Smooth muscle cell (in vitro differentiated cells): ENCODE data around the gene COL6A1. TPM values are rescaled to one million over a fixed set of nuclear protein-coding genes. Genes with fewer than 3 reads are reported as not detected.

Experiments
- DNase-seq: peaks from one replicate; lab custom pipeline; 2025; ENCODE audit not compliant: unreplicated experiment; lab: John Stamatoyannopoulos, UW
- H2AFZ ChIP-seq: fragments of 200-600 bp; sonication (generic); 2 replicates; pipeline ENCODE4 v1.6.0; 2016; ENCODE audit warnings: antibody characterized with exemption, low read depth, mild to moderate bottlenecking
- H3F3A ChIP-seq: fragments of 200-600 bp; sonication (generic); 2 replicates; pipeline ENCODE4 v1.6.0; 2017; ENCODE audit warnings: antibody characterized with exemption, low read depth
- H3K27ac ChIP-seq: fragments of 200-600 bp; sonication (generic); 2 replicates; pipeline ENCODE4 v1.5.1; 2016; ENCODE audit warnings: low read depth, mild to moderate bottlenecking
- H3K27me3 ChIP-seq: fragments of 200-600 bp; sonication (generic); 2 replicates; pipeline ENCODE4 v1.6.1; 2016; ENCODE audit warnings: low read depth, mild to moderate bottlenecking
- H3K36me3 ChIP-seq: fragments of 200-600 bp; sonication (generic); 2 replicates; pipeline ENCODE4 v1.5.1; 2016; ENCODE audit warnings: low read depth
- H3K4me1 ChIP-seq: fragments of 200-600 bp; sonication (generic); 2 replicates; pipeline ENCODE4 v1.5.1; 2016; ENCODE audit warnings: low read depth
- H3K4me2 ChIP-seq: fragments of 200-600 bp; sonication (generic); 2 replicates; pipeline ENCODE4 v1.6.0; 2016; ENCODE audit warnings: mild to moderate bottlenecking
- H3K4me3 ChIP-seq: fragments of 200-600 bp; sonication (generic); 2 replicates; pipeline ENCODE4 v1.5.1; 2016; ENCODE audit warnings: mild to moderate bottlenecking
- H3K79me2 ChIP-seq: fragments of 200-600 bp; sonication (generic); 2 replicates; pipeline ENCODE4 v1.6.0; 2016; ENCODE audit warnings: low read depth, mild to moderate bottlenecking
- H3K9ac ChIP-seq: fragments of 200-600 bp; sonication (generic); 2 replicates; pipeline ENCODE4 v1.6.0; 2016; ENCODE audit warnings: low read depth
- H3K9me3 ChIP-seq: fragments of 200-600 bp; sonication (generic); replicated peaks from 2 replicates; pipeline ENCODE4 v1.5.1; 2016; ENCODE audit warnings: low read depth
- H4K20me1 ChIP-seq: fragments of 200-600 bp; sonication (generic); 2 replicates; pipeline ENCODE4 v1.6.0; 2016; ENCODE audit warnings: low read depth
- WGBS: methylation state at CpG from one replicate; pipeline ENCODE4 v1.1.7; 2016; ENCODE audit warnings: low lambda C conversion rate; 5-methylcytosine and 5-hydroxymethylcytosine counted together
- polyA plus RNA-seq: library from polyadenylated mRNA; unstranded; fragments of >200 nt; fragmentation: Nextera tagmentation; extraction: Ambion mirVana; gene quantifications from 2 replicates; pipeline ENCODE4 v1.2.1, GENCODE V29; 2016
- total RNA-seq: library from RNA; depleted of rRNA; stranded (reverse); fragments of >200 nt; gene quantifications from 2 replicates; pipeline ENCODE4 v1.2.3, GENCODE V29; 2014
- TF ChIP-seq, protein P1 (sequence below): fragments of 200-600 bp; sonication (generic); IDR thresholded peaks from 2 replicates; pipeline ENCODE4 v1.5.1; 2017; ENCODE audit warnings: borderline replicate concordance, mild to moderate bottlenecking, antibody characterized with exemption; ENCODE audit not compliant: insufficient read depth, poor library complexity, severe bottlenecking

COL6A1 gene
- total and polyA plus RNA-seq, 2 experiments from 2014 or later, result 1,292 to 2,827 TPM

DNA sequence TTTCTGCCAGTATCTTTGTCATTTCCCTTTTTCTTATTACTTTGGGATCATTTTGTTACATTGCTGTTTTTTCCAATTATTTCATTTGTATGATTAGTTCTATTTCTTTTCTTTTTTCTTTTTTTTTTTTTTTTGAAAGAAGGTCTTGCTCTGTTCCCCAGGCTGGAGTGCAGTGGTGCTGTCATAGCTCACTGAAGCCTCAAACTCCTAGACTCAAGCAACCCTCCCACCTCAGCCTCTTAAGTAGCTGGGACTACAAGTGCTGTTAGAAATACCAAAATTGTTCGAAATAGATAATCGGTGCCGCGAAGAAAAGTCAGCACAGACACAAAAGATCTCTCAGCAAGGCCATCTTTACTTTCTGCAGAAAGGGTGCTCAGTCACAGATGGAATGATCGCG lies 26.6 kb upstream of the COL6A1 start:
- H3K27ac ChIP-seq, result peak overlapping the region; percentile 83
- TF ChIP-seq, protein P1, sequence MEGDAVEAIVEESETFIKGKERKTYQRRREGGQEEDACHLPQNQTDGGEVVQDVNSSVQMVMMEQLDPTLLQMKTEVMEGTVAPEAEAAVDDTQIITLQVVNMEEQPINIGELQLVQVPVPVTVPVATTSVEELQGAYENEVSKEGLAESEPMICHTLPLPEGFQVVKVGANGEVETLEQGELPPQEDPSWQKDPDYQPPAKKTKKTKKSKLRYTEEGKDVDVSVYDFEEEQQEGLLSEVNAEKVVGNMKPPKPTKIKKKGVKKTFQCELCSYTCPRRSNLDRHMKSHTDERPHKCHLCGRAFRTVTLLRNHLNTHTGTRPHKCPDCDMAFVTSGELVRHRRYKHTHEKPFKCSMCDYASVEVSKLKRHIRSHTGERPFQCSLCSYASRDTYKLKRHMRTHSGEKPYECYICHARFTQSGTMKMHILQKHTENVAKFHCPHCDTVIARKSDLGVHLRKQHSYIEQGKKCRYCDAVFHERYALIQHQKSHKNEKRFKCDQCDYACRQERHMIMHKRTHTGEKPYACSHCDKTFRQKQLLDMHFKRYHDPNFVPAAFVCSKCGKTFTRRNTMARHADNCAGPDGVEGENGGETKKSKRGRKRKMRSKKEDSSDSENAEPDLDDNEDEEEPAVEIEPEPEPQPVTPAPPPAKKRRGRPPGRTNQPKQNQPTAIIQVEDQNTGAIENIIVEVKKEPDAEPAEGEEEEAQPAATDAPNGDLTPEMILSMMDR, result no peak
- H3K27me3 ChIP-seq, result no peaks in the 10 kb centered on the region
- no peaks in the 10 kb centered on the region for H3K79me2 ChIP-seq
- peaks cover 18% of the 10 kb centered on the region for H3K4me1 ChIP-seq
- H3K9ac ChIP-seq, result no peak overlapping the region
- no peaks in the 10 kb centered on the region for H3K36me3 ChIP-seq
- H3K9me3 ChIP-seq, result no peaks in the 10 kb centered on the region
- no peak overlapping the region for H3K4me3 ChIP-seq
- H3K4me2 ChIP-seq, result no peak overlapping the region
- H2AFZ ChIP-seq, result no peak overlapping the region
- DNase-seq, result no peak
- no peaks in the 10 kb centered on the region for H4K20me1 ChIP-seq
- WGBS, result 89% methylated on average over 6 of the region's 6 CpGs
- peaks cover 21% of the 10 kb centered on the region for H3F3A ChIP-seq

DNA sequence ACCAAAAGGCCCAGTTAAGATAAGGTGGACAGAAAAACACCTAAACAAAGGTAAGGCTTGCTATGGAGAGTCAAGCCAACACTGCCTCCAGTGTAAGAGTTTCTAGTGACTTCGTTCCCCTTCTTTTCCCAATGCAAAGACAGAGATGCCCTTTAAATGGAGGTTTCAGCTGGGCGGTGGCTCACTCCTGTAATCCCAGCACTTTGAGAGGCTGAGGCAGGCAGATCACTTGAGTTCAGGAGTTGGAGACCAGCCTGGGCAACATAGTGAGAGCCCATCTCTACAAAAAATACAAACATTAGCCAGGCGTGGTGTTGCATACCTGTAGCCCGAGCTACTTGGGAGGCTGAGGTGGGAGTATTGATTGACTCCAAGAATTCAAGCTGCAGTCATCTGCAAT lies 24.0 kb upstream of the COL6A1 start:
- no peaks in the 10 kb centered on the region for H3K27me3 ChIP-seq
- H3K9ac ChIP-seq, result no peak overlapping the region
- TF ChIP-seq, protein P1, result no peak
- H3K9me3 ChIP-seq, result no peaks in the 10 kb centered on the region
- H3K4me1 ChIP-seq, result peaks cover 18% of the 10 kb centered on the region
- no peak overlapping the region for H2AFZ ChIP-seq
- DNase-seq, result no peak
- 93% methylated on average over 4 of the region's 4 CpGs for WGBS
- no peak overlapping the region for H3K4me2 ChIP-seq
- no peak overlapping the region for H3K4me3 ChIP-seq
- no peaks in the 10 kb centered on the region for H4K20me1 ChIP-seq
- no peaks in the 10 kb centered on the region for H3K79me2 ChIP-seq
- H3K27ac ChIP-seq, result no peak overlapping the region
- H3F3A ChIP-seq, result peaks cover 20% of the 10 kb centered on the region
- no peaks in the 10 kb centered on the region for H3K36me3 ChIP-seq

DNA sequence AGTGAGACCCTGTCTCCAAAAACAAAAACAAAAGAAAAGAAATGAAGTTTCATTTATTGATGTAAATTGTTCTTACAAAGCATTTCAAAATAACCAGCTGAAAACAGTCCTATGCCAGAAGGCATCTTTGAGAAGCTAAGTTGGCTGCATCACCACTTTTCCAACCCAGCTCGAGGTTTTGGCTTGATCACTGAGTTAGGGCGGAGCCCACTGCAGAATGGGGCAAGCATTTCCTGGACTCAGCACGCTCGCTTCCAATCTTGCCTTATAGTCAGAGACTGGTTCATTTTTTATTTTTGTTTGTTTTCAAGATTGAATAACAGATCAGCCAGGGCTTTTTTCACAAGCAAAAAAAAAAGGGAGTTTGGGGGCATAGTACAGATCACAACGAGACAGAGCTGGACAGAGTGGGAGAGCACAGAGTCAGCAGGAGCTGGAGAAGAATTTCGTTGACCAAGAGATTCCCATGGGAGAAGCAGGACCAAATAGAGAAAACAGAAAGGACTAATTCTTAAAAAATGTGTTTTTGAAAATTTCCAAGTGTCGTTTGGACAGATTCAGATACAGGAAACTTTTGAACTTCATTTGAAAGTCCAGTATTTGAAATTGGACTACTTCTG lies 23.5 kb upstream of the COL6A1 start:
- Histone ChIP-seq H3K9me3 (no peaks in the 10 kb centered on the region), H2AFZ (no peak overlapping the region), H3K9ac (no peak overlapping the region), H3K4me2 (no peak overlapping the region), H3K27ac (no peak overlapping the region), H4K20me1 (no peaks in the 10 kb centered on the region), H3K27me3 (no peaks in the 10 kb centered on the region), H3K4me1 (peaks cover 15% of the 10 kb centered on the region), H3F3A (peaks cover 15% of the 10 kb centered on the region), H3K36me3 (no peaks in the 10 kb centered on the region), H3K79me2 (no peaks in the 10 kb centered on the region), H3K4me3 (no peak overlapping the region)
- no peak for DNase-seq
- WGBS, result 60% methylated on average over 7 of the region's 7 CpGs
- TF ChIP-seq, protein P1, result no peak

DNA sequence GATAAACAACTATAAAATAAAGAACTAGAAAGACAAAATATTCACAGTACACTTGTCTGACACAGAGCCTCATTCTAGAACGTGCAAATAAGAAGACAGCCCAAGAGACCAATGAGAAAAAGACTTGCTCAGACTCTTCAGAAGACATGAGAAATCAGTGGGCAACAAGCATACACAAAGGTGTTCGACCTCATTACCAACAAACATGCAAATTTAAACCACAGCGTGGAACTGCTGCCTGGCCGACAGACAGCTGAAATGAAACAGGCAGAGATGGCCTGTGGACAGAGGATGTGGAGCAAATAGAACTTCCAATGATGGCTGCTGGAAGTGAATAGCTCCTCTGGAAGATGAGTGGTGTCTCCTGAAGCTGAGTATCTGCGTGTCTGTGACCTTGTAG lies 22.4 kb upstream of the COL6A1 start:
- no peaks in the 10 kb centered on the region for H3K9me3 ChIP-seq
- DNase-seq, result no peak
- H3K4me3 ChIP-seq, result no peak overlapping the region
- H3K27ac ChIP-seq, result no peak overlapping the region
- no peaks in the 10 kb centered on the region for H3K79me2 ChIP-seq
- H3F3A ChIP-seq, result peaks cover 4% of the 10 kb centered on the region
- no peaks in the 10 kb centered on the region for H4K20me1 ChIP-seq
- TF ChIP-seq, protein P1, result no peak
- no peak overlapping the region for H3K9ac ChIP-seq
- no peak overlapping the region for H3K4me2 ChIP-seq
- H3K4me1 ChIP-seq, result peaks cover 6% of the 10 kb centered on the region
- 58% methylated on average over 5 of the region's 5 CpGs for WGBS
- no peaks in the 10 kb centered on the region for H3K36me3 ChIP-seq
- no peak overlapping the region for H2AFZ ChIP-seq
- no peaks in the 10 kb centered on the region for H3K27me3 ChIP-seq
